Activated CD4-positive, alpha-beta T cell treated with anti-CD3 and anti-CD28 coated beads, Interleukin-2, amount 50 U/mL, for 24 hours (primary cell): ENCODE measurements around the gene LIN28A.

Source experiments
- DNase-seq, 2 donors: peaks; one replicate each; pipeline ENCODE4 v3.0.0-alpha.2; 2020; ENCODE audit warnings: low read depth in 1 of 2, low spot score in 1 of 2

LIN28A gene

DNA sequence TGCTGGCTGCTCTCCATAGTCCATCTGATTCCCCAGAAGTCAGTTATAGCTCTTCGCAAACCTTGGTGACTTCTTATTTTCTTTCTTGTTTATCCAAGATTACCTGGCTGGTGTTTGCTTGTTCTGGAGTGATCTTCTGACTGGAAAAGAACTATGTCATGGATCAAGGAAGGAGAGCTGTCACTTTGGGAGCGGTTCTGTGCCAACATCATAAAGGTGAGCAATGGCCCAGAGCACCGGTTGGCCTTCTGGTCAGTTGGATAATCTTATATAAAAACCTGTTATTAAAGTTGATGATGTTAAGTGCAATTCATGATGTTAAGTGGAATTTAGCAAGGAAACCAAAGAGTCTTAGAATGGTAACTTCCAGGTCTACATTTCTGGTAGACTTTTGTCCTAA is 22.2 kb downstream of the LIN28A start:
- no peak for DNase-seq

DNA sequence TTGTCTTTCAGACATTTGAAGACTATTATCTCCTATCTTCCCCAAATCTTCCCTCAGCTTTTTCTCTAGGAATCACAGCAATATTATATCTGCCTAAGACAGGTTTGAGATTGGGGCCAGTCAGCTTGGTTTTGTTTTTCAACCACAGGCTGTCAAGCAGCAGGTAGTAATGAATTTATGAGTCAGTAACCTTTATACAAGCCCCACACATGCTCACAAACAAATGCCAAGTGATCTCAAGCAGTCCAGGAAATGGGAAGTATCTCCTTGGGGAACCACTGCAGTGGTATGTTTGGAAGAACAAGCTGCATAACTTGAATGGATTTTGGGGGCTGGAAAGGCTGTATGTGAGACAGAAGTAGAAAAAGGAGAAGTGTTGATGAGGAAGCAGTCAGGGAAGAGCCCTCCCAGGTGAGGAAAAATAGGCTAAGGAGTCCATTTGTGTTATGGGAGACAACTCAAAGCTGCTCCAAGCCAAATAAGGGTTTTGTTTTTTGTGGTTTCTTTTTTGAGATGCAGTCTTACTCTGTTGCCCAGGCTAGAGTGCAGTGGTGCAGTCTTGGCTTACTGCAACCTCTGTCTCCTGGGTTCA is 23.6 kb downstream of the LIN28A start:
- no peak for DNase-seq

DNA sequence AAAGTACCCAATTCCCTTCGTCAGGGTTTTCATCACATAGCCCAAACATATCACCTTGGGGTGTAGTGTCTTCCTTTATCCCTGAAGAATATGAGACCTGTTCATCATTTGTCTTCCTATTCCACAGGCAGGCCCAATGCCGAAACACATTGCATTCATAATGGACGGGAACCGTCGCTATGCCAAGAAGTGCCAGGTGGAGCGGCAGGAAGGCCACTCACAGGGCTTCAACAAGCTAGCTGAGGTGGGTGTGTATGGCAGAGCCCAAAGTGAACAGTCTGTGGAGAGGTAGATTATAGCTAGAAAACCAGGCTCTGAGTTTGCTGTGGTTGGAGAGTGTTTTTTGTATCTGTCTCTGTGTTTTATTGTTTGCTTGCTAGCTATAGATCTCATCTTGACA is 27.4 kb downstream of the LIN28A start:
- DNase-seq: no peak

DNA sequence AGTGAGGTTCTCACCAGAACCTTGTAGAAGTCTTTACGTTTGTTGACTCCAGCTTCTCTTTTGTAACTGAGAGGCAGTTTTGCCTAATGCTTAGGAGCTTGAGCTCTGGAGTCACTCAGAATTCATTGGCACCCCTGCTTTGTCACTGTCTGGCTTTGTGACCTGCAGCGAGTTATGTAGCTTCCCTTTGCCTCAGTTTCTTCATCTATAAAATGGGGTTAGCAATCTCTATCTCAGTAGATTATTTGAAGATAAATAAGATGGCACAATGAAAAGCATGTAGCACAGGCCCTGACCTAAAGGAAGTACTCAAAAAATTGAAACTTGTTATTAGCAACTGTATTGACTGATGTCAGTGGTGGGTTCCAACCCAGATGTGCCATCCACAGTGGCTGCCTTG is 29.6 kb downstream of the LIN28A start:
- no peak for DNase-seq

DNA sequence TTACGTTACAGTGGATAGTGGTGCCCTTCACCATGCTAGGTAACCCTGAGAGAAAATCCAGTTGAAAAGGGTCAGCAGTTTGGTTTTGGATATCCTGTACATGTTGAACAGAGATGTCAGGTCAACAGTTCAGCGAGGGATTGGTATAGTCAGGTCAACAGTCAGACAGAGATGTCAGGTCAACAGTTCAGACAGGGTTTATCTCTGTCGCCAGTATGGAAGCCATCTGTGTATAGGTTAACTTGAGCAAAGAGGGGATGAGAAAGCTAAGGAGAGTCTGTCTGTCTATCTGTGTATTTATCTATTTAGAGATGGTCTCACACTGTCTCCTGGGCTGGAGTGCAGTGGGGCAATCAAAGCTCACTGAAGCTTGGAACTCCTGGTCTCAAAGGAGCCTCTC is 39.3 kb downstream of the LIN28A start:
- no peak for DNase-seq

DNA sequence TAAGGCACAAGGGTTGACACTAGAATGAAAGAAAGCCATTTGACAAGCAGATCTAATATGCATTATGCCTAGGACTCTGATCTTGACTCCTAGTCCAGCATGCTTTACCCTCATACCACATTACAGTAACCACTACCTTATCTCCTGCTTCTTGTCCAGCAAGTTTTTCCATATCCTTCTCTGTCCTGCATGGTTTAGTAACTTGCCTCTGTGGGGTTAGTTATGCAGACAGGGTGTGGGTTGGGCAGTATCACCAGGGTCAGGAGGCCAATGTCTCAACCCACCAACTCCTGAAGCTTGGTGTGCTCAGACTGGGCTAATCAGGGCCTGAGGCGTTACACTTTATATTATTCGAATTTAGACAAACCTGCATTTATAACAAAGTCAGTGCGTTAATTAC is 40.3 kb downstream of the LIN28A start:
- no peak for DNase-seq

DNA sequence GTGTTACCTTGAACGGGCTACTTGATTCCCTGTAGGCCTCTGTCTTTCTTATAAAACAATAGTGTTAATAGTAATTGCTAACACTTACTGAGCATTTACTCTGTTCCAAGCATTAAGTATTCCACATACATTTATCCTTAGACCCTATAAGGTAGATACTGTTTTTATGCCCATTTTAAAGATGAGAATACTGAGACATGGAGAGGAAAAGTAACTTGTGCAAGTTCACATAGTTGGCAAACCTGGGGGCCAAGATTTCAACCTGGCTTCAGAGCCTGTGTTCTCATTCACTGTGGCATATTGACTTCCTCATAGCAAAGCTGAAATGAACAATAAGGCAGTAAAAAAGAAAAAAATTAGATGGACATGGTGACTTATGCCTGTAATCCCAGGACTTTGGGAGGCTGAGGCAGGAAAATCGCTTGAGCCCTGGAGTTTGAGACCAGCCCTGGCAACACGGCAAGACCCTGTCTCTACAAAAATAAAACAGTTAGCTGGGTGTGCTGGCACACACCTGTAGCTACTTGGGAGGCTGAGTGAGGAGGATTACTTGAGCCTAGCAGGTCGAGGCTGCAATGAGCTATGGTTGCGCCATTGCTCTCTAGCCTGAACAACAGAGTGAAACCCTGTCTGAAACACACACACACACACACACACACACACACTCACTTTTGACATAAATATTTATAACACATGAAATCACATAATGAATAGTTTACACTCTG is 42.0 kb downstream of the LIN28A start:
- no peak for DNase-seq

DNA sequence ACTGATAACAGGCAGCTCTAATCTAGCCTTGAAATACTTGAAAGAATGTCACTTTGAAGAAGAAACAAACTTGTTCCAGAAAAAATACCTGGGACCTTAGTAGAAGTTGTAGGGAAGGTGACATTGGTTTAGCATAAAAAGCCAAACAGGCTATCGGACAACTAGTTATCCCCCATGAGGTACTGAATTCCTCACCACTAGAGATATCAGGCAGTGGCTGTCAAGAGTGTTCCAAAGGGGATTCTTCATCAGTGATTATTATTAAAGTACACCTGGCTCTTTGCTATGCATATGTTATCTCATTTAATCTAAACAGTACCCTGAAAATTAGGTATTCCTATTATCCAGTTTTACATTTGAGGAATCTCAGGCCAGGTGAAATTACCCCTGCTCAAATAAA is 48.5 kb downstream of the LIN28A start:
- no peak for DNase-seq

DNA sequence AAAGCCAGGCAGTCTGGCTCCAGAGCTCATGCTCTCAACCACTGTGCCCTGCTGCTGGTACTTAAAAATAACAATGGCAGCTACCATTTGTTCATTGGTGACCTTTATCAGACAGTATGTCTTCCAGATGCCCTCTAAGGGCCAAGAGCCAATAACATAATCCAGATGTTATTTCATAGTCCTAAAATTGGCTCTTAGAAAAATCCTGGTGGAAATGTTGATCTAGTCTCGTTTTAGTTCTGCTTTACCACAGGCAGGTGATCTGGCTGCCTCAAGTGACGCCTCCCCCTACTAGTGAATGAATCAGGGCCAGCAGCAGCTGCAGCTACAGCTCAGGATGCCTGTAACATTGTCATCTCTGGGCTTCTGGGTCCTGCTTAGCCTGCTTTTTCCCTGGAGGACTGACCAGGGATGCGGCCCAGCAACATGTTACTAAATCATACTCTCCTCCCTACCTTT is 49.0 kb downstream of the LIN28A start:
- no peak for DNase-seq

DNA sequence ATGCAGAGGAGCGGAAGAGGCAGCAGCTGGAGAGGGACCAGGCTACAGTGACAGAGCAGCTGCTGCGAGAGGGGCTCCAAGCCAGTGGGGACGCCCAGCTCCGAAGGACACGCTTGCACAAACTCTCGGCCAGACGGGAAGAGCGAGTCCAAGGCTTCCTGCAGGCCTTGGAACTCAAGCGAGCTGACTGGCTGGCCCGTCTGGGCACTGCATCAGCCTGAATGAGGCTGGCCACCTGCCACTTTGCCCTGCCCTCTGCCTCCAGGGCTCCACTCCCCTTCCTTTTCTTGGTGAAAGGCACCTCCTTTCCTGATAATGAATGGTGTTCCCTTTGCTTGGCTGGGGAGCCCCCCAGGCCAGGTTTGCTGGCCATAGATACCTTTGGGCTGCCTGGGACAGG is 58.3 kb downstream of the LIN28A start:
- DNase-seq: no peak

DNA sequence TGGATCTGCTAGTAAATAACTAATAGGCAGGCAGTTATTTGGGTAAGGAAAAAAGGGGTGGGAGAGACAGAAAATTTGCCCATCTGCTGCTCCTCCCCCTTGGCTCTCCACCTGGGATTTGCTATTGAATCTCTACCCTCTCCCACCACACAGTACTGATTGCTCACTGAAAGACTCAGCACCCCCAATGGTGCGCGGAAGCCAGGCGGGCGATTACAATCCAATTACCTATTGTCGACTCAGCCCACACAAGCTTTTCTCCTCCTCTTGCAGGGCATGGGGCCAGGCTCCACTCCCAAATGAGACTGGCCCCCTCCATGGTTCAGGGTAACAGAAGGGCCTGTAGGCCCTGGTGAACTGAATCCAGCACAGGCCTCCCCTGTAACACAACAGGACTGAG is 58.9 kb downstream of the LIN28A start:
- no peak for DNase-seq

DNA sequence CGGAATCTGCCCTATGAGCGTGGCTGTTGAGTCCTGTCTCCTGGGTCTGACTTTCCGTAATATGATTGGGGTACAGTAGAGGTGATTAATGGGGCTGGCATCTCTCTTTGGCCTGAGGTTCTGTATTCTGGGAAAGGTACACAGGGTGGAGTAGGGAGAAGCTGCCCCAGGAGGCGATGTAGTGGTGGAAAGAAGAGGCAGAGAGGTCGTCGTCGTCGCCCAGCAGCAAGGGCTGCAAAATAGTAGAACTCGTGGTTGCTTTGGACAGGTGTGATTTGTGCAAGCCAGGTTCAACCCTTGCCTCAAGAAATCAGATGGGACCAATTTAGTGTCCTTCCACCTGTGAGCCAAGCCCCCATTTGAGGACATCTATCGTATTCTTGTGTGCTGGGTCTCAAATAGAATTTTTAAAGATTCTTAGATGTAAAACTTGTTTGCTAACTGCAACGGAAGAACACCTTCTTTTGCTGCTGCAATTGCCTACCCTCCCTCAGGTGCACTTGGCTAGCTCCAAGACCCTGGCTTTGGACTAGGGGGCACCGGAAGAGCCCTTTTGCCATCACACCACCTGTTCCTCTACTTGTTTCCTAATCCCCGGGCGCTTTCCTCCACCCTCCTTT is 60.4 kb downstream of the LIN28A start:
- DNase-seq: no peak

DNA sequence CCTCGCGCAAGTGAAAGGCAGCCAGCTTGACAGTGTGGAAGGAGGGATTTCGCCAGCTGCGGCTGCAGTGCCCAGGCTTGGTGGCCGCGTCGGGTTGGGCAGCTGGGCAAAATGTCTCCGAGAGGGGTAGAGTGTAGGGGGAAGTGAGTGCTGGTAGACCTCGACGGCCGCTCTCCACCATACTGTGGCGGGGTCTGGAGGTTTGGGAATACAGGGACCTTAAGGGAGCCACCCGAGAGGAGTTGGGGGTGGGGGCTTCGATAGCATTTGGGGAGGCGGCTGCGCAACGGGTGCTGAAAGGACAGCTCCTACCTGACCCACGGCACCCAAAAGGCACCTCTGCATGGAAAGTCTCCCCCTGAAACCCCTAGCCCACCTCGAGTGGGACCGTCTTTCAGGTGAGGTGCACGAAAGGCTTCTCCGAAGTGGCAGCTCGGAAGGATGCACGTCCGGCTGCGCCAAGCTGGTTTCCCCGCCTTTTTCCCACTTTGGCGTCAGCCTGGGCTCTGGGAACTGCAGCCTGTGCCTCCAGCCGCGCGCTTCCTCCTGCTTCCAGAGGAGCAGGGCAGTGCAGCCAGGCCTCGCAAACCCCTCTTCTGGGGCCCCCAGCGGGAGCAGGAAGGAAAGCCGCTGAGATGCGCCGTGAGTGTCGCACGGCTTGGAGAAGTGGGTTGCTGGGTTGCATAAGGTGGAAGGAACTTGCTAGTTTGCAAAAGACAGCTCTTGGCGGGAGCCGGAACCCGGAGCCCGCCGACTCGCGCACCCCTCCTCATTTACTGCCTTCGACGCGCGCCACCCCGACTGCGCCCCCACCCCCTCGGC is 61.1 kb downstream of the LIN28A start:
- peak; percentile 8 to 13 for DNase-seq

DNA sequence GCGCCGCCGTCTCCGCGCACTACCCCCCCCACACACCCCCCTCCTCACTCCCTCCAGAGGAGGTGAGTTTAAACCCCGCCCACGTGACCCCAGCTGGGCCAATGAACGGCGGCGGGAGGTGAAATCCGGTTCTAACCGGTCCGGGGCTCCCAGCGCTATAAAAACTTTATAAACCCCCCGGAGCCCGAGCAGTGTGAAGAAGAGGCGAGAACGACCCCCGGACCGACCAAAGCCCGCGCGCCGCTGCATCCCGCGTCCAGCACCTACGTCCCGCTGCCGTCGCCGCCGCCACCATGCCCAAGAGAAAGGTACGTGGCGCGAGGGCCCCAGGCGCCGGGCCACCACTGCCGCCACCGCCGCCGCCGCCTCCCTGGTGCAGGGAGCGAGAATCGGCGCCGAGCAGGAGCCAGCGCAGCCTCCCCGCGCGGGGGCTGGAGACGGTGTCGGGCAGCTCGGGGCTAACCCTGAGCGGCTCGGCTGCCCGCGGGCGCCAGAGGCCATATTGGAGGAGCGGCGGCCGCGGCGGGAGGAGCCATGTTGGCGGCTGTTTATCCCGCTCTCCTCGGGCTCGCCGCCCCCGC is 61.8 kb downstream of the LIN28A start, which contains the start of gene HMGN2:
Gene HMGN2 (plus strand): TSS at position 121 of the 581 bp plus-strand sequence. CDS start 173 bp downstream, at position 294.
- peak; percentile 71 to 88 for DNase-seq

DNA sequence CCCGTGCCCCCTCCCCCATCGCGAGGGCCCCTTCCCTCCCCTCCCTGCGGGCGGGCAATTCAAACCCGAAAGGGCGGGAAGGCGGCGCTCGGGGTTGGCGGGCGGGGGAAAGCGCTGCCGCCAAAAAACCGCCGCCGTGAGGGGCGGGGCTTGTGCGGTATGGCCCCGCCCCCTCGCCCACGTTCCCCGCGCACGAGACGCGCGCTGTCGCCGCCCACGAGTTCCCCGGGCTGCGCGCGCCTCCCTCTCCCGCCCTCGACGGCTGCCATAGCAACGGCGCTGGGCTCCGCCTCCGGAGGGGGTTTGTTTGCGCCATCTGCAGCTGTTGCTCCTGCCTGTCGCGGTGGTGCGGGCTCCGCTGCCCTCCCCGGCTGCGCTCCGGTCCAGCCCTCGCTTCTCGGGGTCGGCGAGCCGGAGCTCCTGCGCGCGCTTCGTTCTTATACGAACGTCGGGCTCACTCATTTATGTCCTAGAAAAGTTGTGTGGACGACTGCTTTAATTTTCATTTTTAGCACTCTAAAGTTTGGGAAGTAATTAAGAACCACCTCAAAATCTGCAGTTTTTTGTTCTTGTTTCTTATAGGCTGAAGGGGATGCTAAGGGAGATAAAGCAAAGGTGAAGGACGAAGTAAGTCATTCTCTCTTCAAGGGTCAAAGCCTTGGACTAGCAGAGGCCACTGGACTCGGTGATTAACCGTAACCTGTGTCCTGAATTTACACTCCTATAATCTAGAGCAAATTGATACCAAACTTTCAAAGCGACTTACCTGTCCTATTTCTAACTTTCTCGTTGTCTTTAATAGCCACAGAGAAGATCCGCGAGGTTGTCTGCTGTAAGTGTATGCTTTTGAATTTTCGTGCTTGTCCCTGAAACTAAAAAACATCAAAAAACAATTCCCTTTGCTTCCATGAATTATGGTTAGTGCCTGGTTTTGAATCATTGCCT is 62.6 kb downstream of the LIN28A start:
- peak; percentile 87 to 89 for DNase-seq

DNA sequence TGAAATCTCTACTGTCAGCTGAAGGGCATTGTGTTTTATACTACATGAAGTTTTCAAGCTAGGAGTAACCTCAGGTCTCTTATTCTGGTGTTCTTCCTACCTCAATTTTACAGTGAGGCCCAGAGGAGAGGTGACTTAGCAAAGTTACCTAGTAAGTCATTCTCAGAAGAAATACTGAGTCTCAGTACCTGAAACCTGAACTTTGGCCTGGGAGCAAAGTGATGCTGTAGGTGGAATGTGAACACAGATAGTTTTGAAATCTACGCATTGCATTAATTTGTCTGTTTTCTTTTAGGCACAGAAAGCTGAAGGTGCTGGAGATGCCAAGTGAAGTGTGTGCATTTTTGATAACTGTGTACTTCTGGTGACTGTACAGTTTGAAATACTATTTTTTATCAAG is 64.2 kb downstream of the LIN28A start:
- no peak for DNase-seq

DNA sequence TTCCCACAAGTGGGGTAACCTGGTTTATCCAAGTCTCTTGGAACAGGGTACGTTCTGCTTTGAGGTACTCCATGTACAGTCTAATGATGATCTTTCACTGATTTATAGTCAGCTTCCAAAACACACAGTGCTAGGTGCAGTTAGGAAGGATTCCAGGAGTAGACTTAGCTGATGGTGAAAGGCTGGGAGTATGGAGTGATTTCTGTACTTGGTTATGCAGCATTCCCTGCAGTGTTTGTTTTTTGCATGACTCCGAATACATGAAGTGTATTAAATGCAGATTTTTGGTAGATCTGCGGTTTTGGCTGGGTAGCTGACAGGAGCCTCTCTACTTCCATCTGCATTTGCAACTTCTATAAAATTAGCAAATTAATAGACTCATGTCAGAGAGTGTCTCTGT is 65.4 kb downstream of the LIN28A start:
- DNase-seq: no peak

DNA sequence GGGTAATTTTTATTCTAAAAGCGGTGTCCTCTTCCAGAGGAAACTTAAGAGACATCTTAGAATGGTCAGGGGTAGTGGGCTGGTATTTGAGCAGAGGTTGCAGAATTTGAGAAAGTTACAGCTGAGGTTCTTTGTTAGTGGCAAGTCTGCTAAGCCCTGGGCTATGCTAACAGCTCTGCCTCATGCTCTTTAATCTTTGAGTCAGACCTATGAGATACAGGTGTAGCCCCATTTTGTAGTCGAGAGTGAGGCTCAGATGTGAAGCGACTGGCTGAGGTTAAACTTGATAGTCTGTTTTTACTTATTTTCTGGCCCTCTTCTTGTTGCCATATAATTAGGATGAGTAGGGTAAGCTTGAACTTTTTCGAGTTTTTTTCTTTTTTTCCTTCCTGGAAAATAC is 66.3 kb downstream of the LIN28A start:
- no peak for DNase-seq

DNA sequence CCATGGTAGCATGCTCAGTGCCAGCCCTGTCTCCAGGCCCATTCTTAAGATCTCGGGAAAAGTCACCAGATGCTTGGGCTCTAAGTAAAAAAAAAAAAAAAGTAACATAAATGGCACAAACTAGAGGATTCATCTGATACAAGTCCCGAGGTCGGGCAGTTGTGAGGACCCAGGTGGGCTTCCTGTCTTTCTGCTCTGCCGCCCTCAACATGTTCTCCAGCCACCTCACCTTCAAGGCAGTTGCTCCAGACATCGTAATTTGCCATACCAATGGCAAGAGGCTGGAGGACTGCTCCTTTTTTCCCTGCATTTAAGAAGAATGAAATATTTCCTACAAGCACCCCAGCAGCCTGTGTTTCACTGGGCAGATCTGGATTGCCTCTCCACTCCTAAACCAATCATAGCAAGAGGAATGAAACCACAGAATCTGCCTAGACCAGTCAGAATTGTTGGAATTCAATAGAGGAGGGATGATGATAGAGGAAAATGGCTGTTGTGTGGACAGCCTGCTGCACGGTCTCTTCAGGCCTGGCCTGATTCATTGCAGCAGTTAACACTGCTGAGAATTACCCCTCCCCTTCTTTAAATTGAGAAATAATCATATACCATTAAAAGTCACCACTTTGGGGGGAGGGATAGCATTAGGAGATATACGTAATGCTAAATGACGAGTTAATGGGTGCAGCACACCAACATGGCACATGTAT is 67.0 kb downstream of the LIN28A start:
- no peak for DNase-seq

DNA sequence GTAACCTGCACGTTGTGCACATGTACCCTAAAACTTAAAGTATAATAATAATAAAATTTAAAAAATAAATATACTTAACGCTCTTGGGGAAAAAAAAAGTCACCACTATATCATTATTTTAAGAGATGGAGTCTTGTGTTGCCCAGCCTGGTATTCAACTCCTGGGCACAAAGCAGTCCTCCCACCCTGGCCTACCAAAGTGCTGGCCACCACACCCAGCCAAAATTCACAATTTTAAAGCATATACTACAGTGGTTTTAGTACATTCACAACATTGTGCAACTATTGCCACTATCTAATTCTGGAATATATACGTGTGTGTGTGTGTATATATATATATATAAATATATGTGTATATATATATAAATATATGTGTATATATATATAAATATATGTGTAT is 67.5 kb downstream of the LIN28A start:
- no peak for DNase-seq
